HepG2 (cell line): ENCODE measurements around the gene MTX1. TPM values are rescaled to one million over a fixed set of nuclear protein-coding genes. Genes with fewer than 3 reads are reported as not detected.
A peak's percentile ranks its signal among the peaks of the same experiment; 100 is the strongest.

Source experiments
- ATAC-seq: fragments of 200-7000 bp; cut with Tn5 transposase; 3 replicates; pipeline ENCODE4 v1.9.1; 2020; ENCODE audit warnings: mild to moderate bottlenecking, moderate library complexity
- BruUV-seq: library from RNA; stranded (reverse); fragments of 400-500 nt; replicated peaks from 2 replicates; lab custom pipeline; 2021; lab: Mats Ljungman, UMichigan
- CTCF ChIA-PET: fragments of 300-600 bp; formaldehyde crosslinking; extraction: SDS; loops from one replicate; lab custom pipeline; 2021; ENCODE audit warnings: low total read pairs, inconsistent platforms, low intra/inter-chr PET ratio; lab: Yijun Ruan, JAX
- POLR2A ChIA-PET: fragments of 350-600 bp; sonication (Branson Sonifier 250); formaldehyde crosslinking; loops from one replicate; lab custom pipeline; 2020; ENCODE audit warnings: antibody characterized with exemption, inconsistent platforms; lab: Yijun Ruan, JAX
- DNase-seq: peaks from one replicate; pipeline ENCODE4 v3.0.0-alpha.2; 2015; ENCODE audit warnings: low spot score
- FAIRE-seq: peaks from 3 replicates; lab custom pipeline; 2011; peaks lifted over from hg19 to GRCh38; lab: Jason Lieb, UNC
- H2AFZ ChIP-seq: one replicate; pipeline ENCODE4 v1.6.1; 2011; ENCODE audit warnings: low read length, inconsistent platforms
- H3K27ac ChIP-seq: fragments of 300-600 bp; 3 replicates; pipeline ENCODE4 v1.8.0; 2011; ENCODE audit warnings: mixed run types, mild to moderate bottlenecking, mixed read lengths, low read length, inconsistent platforms; ENCODE audit not compliant: insufficient read depth; ENCODE audit errors: extremely low read length
- H3K27me3 ChIP-seq, 2 experiments: fragments of 200-600 bp in 1 of 2; 2 replicates in 1 of 2; 3 replicates in 1 of 2; pipeline versions ENCODE4 v1.6.0 to v1.8.0; 2011; ENCODE audit warnings: low read length in 2 of 2, mild to moderate bottlenecking in 2 of 2, moderate library complexity in 2 of 2, inconsistent platforms in 1 of 2; ENCODE audit not compliant: insufficient read depth in 2 of 2, control insufficient read depth in 1 of 2
- H3K36me3 ChIP-seq, 2 experiments: fragments of 200-600 bp in 1 of 2; replicated peaks in 1 of 2; 2 replicates in 1 of 2; 3 replicates in 1 of 2; pipeline versions ENCODE4 v1.5.1 to v1.8.0; 2011; ENCODE audit warnings: low read length in 2 of 2, inconsistent platforms in 1 of 2; ENCODE audit not compliant: insufficient read depth in 2 of 2, control insufficient read depth in 1 of 2
- H3K4me1 ChIP-seq: 2 replicates; pipeline ENCODE4 v1.5.1; 2012; ENCODE audit warnings: low read length, inconsistent platforms; ENCODE audit not compliant: insufficient read depth
- H3K4me2 ChIP-seq: 2 replicates; pipeline ENCODE4 v1.6.0; 2011; ENCODE audit warnings: low read depth, low read length, inconsistent platforms
- H3K4me3 ChIP-seq, 3 experiments: fragments of 200-600 bp in 1 of 3; sonication (generic), shearing (Covaris generic) in 1 of 3; replicated peaks in 1 of 3; 2 replicates each; pipeline ENCODE4 v1.5.1; 2011 to 2016; ENCODE audit warnings: low read length in 3 of 3, inconsistent platforms in 2 of 3, low read depth in 2 of 3, mild to moderate bottlenecking in 2 of 3, control low read depth in 1 of 3, mixed read lengths in 1 of 3; ENCODE audit not compliant: insufficient read depth in 1 of 3
- H3K79me2 ChIP-seq: one replicate; pipeline ENCODE4 v1.6.1; 2011; ENCODE audit warnings: low read length, inconsistent platforms; ENCODE audit not compliant: insufficient read depth
- H3K9ac ChIP-seq: 2 replicates; pipeline ENCODE4 v1.6.0; 2011; ENCODE audit warnings: mild to moderate bottlenecking, low read depth, low read length, inconsistent platforms; ENCODE audit not compliant: insufficient read depth
- H3K9me3 ChIP-seq: 2 replicates; pipeline ENCODE4 v1.5.1; 2012; ENCODE audit warnings: mild to moderate bottlenecking, low read length
- H4K20me1 ChIP-seq: 2 replicates; pipeline ENCODE4 v1.6.0; 2011; ENCODE audit warnings: inconsistent platforms, mild to moderate bottlenecking, low read length, moderate library complexity; ENCODE audit not compliant: insufficient read depth
- CBX1 ChIP-seq: IDR thresholded peaks from one replicate; pipeline ENCODE4 v1.6.1; 2016; ENCODE audit warnings: antibody characterized with exemption, low read depth
- CSRNP1 ChIP-seq: sonication (generic); formaldehyde crosslinking; IDR thresholded peaks from 2 replicates; pipeline ENCODE4 v1.8.1; 2023; ENCODE audit warnings: mild to moderate bottlenecking, missing genetic modification reagents
- DR1 ChIP-seq: sonication (generic); formaldehyde crosslinking; IDR thresholded peaks from 2 replicates; pipeline ENCODE4 v1.8.0; 2021; ENCODE audit warnings: mild to moderate bottlenecking, missing genetic modification reagents, inconsistent platforms
- GRHL1 ChIP-seq: sonication (generic); formaldehyde crosslinking; conservative IDR thresholded peaks from 2 replicates; pipeline ENCODE4 v1.8.0; 2022; ENCODE audit warnings: missing genetic modification reagents
- GZF1 ChIP-seq: sonication (generic); formaldehyde crosslinking; IDR thresholded peaks from 2 replicates; pipeline ENCODE4 v1.5.1; 2020; ENCODE audit warnings: mild to moderate bottlenecking, missing genetic modification reagents
- IRF2 ChIP-seq: IDR thresholded peaks from 2 replicates; pipeline ENCODE4 v1.6.1; 2018; ENCODE audit warnings: missing genetic modification reagents, missing compliant biosample characterization
- MEIS1 ChIP-seq: sonication (generic); formaldehyde crosslinking; IDR thresholded peaks from 2 replicates; pipeline ENCODE4 v1.9.0; 2021; ENCODE audit warnings: mild to moderate bottlenecking, missing genetic modification reagents, moderate library complexity, borderline replicate concordance
- MZF1 ChIP-seq: sonication (generic); formaldehyde crosslinking; IDR thresholded peaks from 2 replicates; pipeline ENCODE4 v1.8.1; 2023; ENCODE audit warnings: mild to moderate bottlenecking, missing genetic modification reagents, borderline replicate concordance
- NFE2L1 ChIP-seq: sonication (generic); formaldehyde crosslinking; IDR thresholded peaks from 2 replicates; pipeline ENCODE4 v1.4.0; 2020; ENCODE audit warnings: missing genetic modification reagents, mild to moderate bottlenecking, borderline replicate concordance
- STAT6 ChIP-seq: sonication (generic); formaldehyde crosslinking; IDR thresholded peaks from 2 replicates; pipeline ENCODE4 v1.4.0; 2020; ENCODE audit warnings: missing genetic modification reagents, mild to moderate bottlenecking, borderline replicate concordance
- THYN1 ChIP-seq: sonication (generic); formaldehyde crosslinking; IDR thresholded peaks from 2 replicates; pipeline ENCODE4 v1.8.1; 2023; ENCODE audit warnings: low read depth, mild to moderate bottlenecking, moderate library complexity, missing genetic modification reagents, borderline replicate concordance
- WGBS: methylation state at CpG from one replicate; pipeline ENCODE4 v1.1.6; 2017; ENCODE audit warnings: low lambda C conversion rate; 5-methylcytosine and 5-hydroxymethylcytosine counted together
- in situ Hi-C: cut with HindIII; loops from 2 replicates; pipeline ENCODE4 v1.10.0; 2017; ENCODE audit warnings: low pct_unique_long_range_greater_than_20kb; ENCODE audit not compliant: extremely low pct_ligation_motif_present
- intact Hi-C: fragments of 100-400 bp; cut with micrococcal nuclease; formaldehyde crosslinking; loops from one replicate; pipeline ENCODE4 v1.10.0; 2022; ENCODE audit not compliant: unreplicated experiment
- polyA plus RNA-seq, 8 experiments: library from polyadenylated mRNA; depleted of rRNA in 3 of 8; stranded (reverse) in 7 of 8; unstranded in 1 of 8; fragments of >200 nt; fragmentation: Illumina TruSeq in 4 of 8; extraction: Trizol in 4 of 8; gene quantifications; 2 replicates each; pipeline versions ENCODE4 v1.2.1 to v1.2.3, GENCODE V29; 2011 to 2016; ENCODE audit warnings: low read depth in 4 of 8, missing spikeins in 1 of 8, mixed read lengths in 1 of 8; ENCODE audit not compliant: insufficient read depth in 1 of 8
- total RNA-seq, 5 experiments: library from RNA; depleted of rRNA; stranded (reverse); fragments of >200 nt; fragmentation: Illumina TruSeq; extraction: Trizol; gene quantifications; 2 replicates each; pipeline ENCODE4 v1.2.3, GENCODE V29; 2016; ENCODE audit warnings: low read depth in 1 of 5

Gene MTX1
- total and polyA plus RNA-seq, 2 of the 13 experiments (the other 11 are each of a cell fraction or from before 2014, with no cell fraction given): 64.5 to 72.6 TPM

GRCh38 chr1:155226910-155227260 is 18.4 kb downstream of the MTX1 start (continued):
- TF ChIP-seq CSRNP1 (peak; percentile 15; the same call in 1 of the 2 replicates), CBX1 (peak; percentile 57), GZF1 (CRISPR knock-in tag) (no peak), STAT6 (CRISPR knock-in tag) (no peak), MEIS1 (peak; percentile 77)

- no peaks in the 10 kb centered on the region for H3K27me3 ChIP-seq
- ATAC-seq (peak; percentile 98), DNase-seq (peak; percentile 98), FAIRE-seq (peak; percentile 76)
- WGBS: 19% methylated on average over 25 of the region's 42 CpGs
- H3K9me3 ChIP-seq: no peaks in the 10 kb centered on the region
- in situ Hi-C loops (no loop called here), intact Hi-C loops (loop anchor here (1.0 kb wide), 1 partner anchor 20 kb away; the partner anchor contains the start of gene THBS3)
- BruUV-seq: TSS peak; percentile 62
- no peaks in the 10 kb centered on the region for H4K20me1 ChIP-seq
- H3K36me3 ChIP-seq: no peaks in the 10 kb centered on the region
- CTCF ChIA-PET: interaction anchor here (1.9 to 2.0 kb wide), 2 partner anchors 21 to 51 kb away, joined by 6 to 12 read pairs; no protein-coding TSS in a partner anchor
- H2AFZ ChIP-seq: peak overlapping the region; percentile 56
- peak overlapping the region; percentile 72 for H3K9ac ChIP-seq
- POLR2A ChIA-PET: interaction anchor here (0.9 to 1.8 kb wide), 4 partner anchors 18 to 45 kb away, joined by 3 to 10 read pairs (median 6); partner anchors contain the start of gene CLK2
- peak overlapping the region; percentile 67 to 69 (median 69) for H3K4me3 ChIP-seq
- peak overlapping the region; percentile 66 for H3K27ac ChIP-seq
- no peaks in the 10 kb centered on the region for H3K79me2 ChIP-seq
- peaks cover 32% of the 10 kb centered on the region for H3K4me1 ChIP-seq
- peak overlapping the region; percentile 83 for H3K4me2 ChIP-seq
- TF ChIP-seq THYN1 (no peak), IRF2 (CRISPR knock-in tag) (no peak), MZF1 (CRISPR knock-in tag) (no peak), NFE2L1 (CRISPR knock-in tag) (no peak), GRHL1 (no peak), DR1 (peak; percentile 94)
These were observed 19.0 kb downstream of the MTX1 start for GRCh38 chr1:155227261-155228095.
